Esophagus squamous epithelium (tissue), 5 donors: Measurements from ENCODE around the gene SLC25A48. TPM values are rescaled to one million over a fixed set of nuclear protein-coding genes. Genes with fewer than 3 reads are reported as not detected.
"Not testable (repeated sequence)": the region's sequence is repeated elsewhere in the genome, so short reads cannot be mapped to it uniquely, and the experiment has no call there.

Source experiments
- DNase-seq: peaks from one replicate; lab custom pipeline; 2025; lab: John Stamatoyannopoulos, UW
- H3K27ac ChIP-seq, 4 donors: fragments of 200-600 bp; sonication (generic); one replicate each; pipeline ENCODE4 v1.5.1; 2016 to 2019; ENCODE audit warnings: mild to moderate bottlenecking in 1 of 4
- H3K27me3 ChIP-seq, 4 donors: fragments of 200-600 bp; sonication (generic); 1 replicate in 3 of 4; 2 replicates in 1 of 4; pipeline versions ENCODE4 v1.5.1 to v1.6.0; 2017 to 2021; ENCODE audit warnings: antibody characterized with exemption in 1 of 4
- H3K36me3 ChIP-seq, 3 donors: fragments of 200-600 bp; sonication (generic); one replicate each; pipeline ENCODE4 v1.5.1; 2016 to 2019
- H3K4me1 ChIP-seq, 3 donors: fragments of 200-600 bp; sonication (generic); one replicate each; pipeline ENCODE4 v1.5.1; 2017 to 2019
- H3K4me3 ChIP-seq, 4 donors: fragments of 200-600 bp; sonication (generic); 1 replicate in 3 of 4; 2 replicates in 1 of 4; pipeline ENCODE4 v1.5.1; 2016 to 2019; ENCODE audit warnings: mild to moderate bottlenecking in 2 of 4, moderate library complexity in 1 of 4
- H3K9me3 ChIP-seq, 3 donors: fragments of 200-600 bp; sonication (generic); one replicate each; pipeline ENCODE4 v1.5.1; 2016 to 2019
- POLR2A ChIP-seq, 4 donors: fragments of 450-650 bp; IDR thresholded peaks; one replicate each; pipeline ENCODE4 v1.6.1; 2017; ENCODE audit warnings: antibody characterized with exemption in 4 of 4, mild to moderate bottlenecking in 4 of 4, moderate library complexity in 3 of 4
- WGBS, 2 donors: methylation state at CpG; one replicate each; pipeline ENCODE4 v1.1.5; 2018; 5-methylcytosine and 5-hydroxymethylcytosine counted together
- intact Hi-C: fragments of 100-400 bp; cut with DNase I; formaldehyde crosslinking; loops from one replicate; pipeline ENCODE4 v1.15.0; 2022
- total RNA-seq, 4 donors: library from RNA; depleted of rRNA; stranded (reverse); fragments of >200 nt; gene quantifications; one replicate each; pipeline ENCODE4 v1.1.0, GENCODE V29; 2016
- TF ChIP-seq, protein P1 (sequence below), 6 experiments: fragments of 450-650 bp in 4 of 6; fragments of 200-600 bp in 2 of 6; sonication (generic) in 2 of 6; IDR thresholded peaks; one replicate each; pipeline ENCODE4 v1.5.1; 2016 to 2019; ENCODE audit warnings: antibody characterized with exemption in 6 of 6, mild to moderate bottlenecking in 4 of 6, moderate library complexity in 4 of 6
- donor health status: DM: yes; HTN: yes; CAD: no.

The SLC25A48 gene
- total RNA-seq, 4 donors from 2014 or later, result 0.19 to 1.3 (median 0.48) TPM

- no peaks in the 10 kb centered on the region for H3K9me3 ChIP-seq
- no peak overlapping the region for H3K27ac ChIP-seq
- intact Hi-C loops, result no loop called here
- H3K36me3 ChIP-seq, result no peaks in the 10 kb centered on the region
- TF ChIP-seq, protein P1, sequence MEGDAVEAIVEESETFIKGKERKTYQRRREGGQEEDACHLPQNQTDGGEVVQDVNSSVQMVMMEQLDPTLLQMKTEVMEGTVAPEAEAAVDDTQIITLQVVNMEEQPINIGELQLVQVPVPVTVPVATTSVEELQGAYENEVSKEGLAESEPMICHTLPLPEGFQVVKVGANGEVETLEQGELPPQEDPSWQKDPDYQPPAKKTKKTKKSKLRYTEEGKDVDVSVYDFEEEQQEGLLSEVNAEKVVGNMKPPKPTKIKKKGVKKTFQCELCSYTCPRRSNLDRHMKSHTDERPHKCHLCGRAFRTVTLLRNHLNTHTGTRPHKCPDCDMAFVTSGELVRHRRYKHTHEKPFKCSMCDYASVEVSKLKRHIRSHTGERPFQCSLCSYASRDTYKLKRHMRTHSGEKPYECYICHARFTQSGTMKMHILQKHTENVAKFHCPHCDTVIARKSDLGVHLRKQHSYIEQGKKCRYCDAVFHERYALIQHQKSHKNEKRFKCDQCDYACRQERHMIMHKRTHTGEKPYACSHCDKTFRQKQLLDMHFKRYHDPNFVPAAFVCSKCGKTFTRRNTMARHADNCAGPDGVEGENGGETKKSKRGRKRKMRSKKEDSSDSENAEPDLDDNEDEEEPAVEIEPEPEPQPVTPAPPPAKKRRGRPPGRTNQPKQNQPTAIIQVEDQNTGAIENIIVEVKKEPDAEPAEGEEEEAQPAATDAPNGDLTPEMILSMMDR (IDR thresholded peaks at IDR 0.05), result no peak
- no peak for TF ChIP-seq POLR2A (IDR thresholded peaks at IDR 0.05)
- no peaks in the 10 kb centered on the region for H3K4me1 ChIP-seq
- WGBS, 2 donors, result 82 to 86% methylated on average over 11 to 18 of the region's 24 CpGs
- H3K27me3 ChIP-seq, result peaks cover 0 to 3% (median 0%) of the 10 kb centered on the region in 4 donors
- no peak for DNase-seq
- no peak overlapping the region for H3K4me3 ChIP-seq
These were observed 16.9 kb downstream of the SLC25A48 start for GRCh38 chr5:135851186-135851914.

DNA sequence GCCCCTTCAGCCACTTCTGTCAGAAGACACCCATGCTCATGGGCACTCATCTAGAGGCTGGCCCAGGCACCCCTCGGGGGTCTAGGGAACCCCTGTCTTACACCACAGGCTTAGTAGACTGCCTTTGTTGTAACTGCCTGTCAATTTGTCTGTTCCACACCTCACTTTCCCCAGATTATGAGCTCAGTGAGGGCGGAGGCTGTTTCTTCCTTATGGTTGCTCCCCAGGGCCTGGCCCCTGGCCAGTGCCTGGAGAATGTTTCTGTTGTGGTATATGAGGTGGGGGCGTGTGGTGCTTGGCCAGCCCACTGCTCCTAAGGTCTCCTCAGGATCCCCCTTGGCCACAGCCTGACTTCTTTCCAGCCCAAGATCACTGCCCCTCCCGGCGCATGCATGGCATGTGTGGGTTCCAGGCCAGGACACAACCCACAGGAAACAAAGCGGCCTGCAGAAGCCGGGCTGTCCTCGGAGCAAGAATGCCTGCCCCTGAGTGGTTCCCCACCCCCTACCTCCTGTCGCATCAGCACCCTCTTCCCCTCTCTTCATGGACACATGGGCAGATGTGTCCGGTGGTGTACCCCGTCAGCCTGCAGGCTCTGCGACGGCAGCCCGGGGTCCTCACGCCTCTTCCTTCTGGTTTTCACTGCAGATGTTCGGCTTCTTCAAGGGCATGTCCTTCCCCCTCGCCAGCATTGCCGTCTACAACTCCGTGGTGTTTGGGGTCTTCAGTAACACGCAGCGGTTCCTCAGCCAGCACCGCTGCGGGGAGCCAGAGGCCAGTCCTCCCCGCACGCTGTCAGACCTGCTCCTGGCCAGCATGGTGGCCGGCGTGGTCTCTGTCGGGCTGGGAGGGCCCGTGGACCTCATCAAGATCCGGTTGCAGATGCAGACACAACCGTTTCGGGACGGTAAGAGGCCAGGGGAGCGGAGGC is 17.7 kb downstream of the SLC25A48 start:
- WGBS, 2 donors, result 83 to 85% methylated on average over 23 to 24 of the region's 34 CpGs

DNA sequence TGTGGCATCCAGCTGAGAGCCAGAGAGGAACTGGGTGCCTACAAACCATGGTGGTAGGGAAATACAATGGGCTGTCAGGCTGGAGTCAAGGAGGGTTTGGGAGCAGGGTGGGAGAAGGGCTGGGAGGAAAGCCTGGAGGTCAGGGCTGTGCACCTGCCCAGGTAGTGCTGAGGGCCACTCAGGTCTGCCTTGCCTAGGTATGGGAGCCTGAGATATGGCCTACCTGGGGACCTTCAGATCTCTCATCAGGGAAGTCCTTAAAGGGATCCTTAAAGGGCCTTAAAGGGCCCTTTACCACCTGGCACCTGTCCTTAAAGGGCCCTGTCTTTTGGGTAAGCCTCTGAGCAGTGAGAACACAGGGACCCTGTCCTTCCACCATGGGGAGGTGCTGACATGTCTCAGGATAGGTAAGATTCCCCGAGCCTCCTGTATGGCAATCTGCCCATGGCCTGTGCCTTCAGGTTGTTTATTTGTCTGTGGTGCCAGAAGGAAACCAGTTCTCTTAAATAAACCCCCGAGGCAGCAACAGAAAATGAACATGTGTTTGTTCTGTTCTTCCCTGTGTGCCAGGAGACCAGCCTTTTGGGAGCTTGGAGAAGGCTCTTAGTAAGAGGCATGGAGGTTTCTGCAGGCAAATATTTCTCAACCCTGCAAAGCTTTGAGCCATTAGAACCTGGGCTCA is 23.3 kb downstream of the SLC25A48 start:
- no CpG with 5 or more reads among the region's 2 CpGs for WGBS, 2 donors
- Histone ChIP-seq H3K9me3 (no peaks in the 10 kb centered on the region), H3K27me3 (peaks cover 0 to 23% (median 0%) of the 10 kb centered on the region in 4 donors), H3K4me3 (no peak overlapping the region), H3K36me3 (no peaks in the 10 kb centered on the region), H3K4me1 (no peaks in the 10 kb centered on the region), H3K27ac (no peak overlapping the region)
- no peak for DNase-seq
- intact Hi-C loops, result no loop called here
- TF ChIP-seq, protein P1 (IDR thresholded peaks at IDR 0.05), result no peak
- no peak for TF ChIP-seq POLR2A (IDR thresholded peaks at IDR 0.05)

More for the DNA sequence above, 17.7 kb downstream of the SLC25A48 start:
- Histone ChIP-seq H3K4me3 (no peak overlapping the region), H3K9me3 (no peaks in the 10 kb centered on the region), H3K27ac (no peak overlapping the region), H3K4me1 (no peaks in the 10 kb centered on the region), H3K36me3 (no peaks in the 10 kb centered on the region), H3K27me3 (peaks cover 0 to 11% (median 0%) of the 10 kb centered on the region in 4 donors)
- TF ChIP-seq, protein P1 (IDR thresholded peaks at IDR 0.05), result no peak
- no peak for TF ChIP-seq POLR2A (IDR thresholded peaks at IDR 0.05)
- intact Hi-C loops, result no loop called here
- DNase-seq, result no peak

GRCh38 chr5:135859186-135859585 is 24.7 kb downstream of the SLC25A48 start:
- peaks cover 0 to 23% (median 0%) of the 10 kb centered on the region in 4 donors for H3K27me3 ChIP-seq
- H3K4me1 ChIP-seq, H3K36me3 ChIP-seq, H3K27ac ChIP-seq, DNase-seq, H3K9me3 ChIP-seq, intact Hi-C loops, H3K4me3 ChIP-seq: not testable (repeated sequence)
- 57 to 74% methylated on average over 3 of the region's 3 CpGs for WGBS, 2 donors

DNA sequence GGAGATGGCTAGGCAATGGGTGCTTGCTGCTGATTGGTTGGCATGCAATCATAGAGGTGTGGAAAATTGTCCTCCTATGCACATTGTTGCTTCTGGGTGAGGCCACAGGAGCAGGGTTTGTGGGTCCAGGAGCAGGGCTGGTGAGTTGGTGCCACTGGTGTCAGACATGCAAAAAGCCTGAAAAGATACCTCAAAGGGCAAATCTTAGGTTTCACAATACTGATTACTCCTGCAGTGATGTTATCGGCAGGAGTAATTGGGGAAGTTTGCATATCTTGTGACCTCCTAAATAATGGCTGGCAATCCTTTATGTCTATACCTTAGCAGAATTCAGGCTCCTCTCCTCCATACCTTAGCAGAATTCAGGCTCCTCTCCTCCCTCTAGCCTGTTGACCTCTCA is 25.2 kb downstream of the SLC25A48 start:
- no peak overlapping the region for H3K27ac ChIP-seq
- WGBS, 2 donors, result 88 to 94% methylated on average over 1 of the region's 1 CpG
- intact Hi-C loops, result no loop called here
- H3K9me3 ChIP-seq, result no peaks in the 10 kb centered on the region
- H3K36me3 ChIP-seq, result no peaks in the 10 kb centered on the region
- H3K27me3 ChIP-seq, result peaks cover 0 to 23% (median 0%) of the 10 kb centered on the region in 4 donors
- H3K4me3 ChIP-seq, result no peak overlapping the region
- DNase-seq, result no peak
- TF ChIP-seq, protein P1 (IDR thresholded peaks at IDR 0.05), result no peak
- no peak for TF ChIP-seq POLR2A (IDR thresholded peaks at IDR 0.05)
- H3K4me1 ChIP-seq, result no peaks in the 10 kb centered on the region
